ENCODE data around the gene TAF6.

Gene TAF6

GRCh38 chr7:100119072-100119969 is at the start of gene TAF6, which contains the start of gene CNPY4:
Gene TAF6 (minus strand): TSS chr7:100119358. CDS start chr7:100114209, 5,149 bp downstream.
Gene CNPY4 (plus strand): TSS chr7:100119634. CDS start chr7:100119745, 111 bp downstream.
- peak; percentile 92 for DNase-seq (ENCODE audit: low read depth)

DNA sequence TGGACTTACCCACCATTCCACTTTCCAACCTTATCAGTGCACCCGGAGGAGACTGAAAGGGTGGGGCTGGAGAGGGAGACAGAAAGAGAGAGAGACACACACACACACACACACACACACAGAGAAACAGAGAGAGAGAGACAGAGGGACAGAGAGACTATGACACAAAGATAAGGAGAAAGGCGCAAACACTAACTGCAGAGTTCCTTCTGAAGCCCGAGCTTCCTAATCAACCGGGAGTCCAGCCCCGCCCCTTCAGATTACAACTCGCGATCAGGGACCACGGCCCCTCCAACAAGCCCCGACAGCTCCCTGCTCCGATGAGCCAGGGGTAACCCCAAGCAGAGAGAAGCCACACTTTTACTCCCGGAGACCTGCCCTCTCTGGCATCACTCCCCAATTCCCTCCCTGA is 48.8 kb upstream of the TAF6 start:
- no peak for DNase-seq (ENCODE audit: low read depth)

GRCh38 chr7:100166970-100167911 is 48.1 kb upstream of the TAF6 start:
- no peak for DNase-seq (ENCODE audit: low read depth)

GRCh38 chr7:100166317-100166940 is 47.3 kb upstream of the TAF6 start:
- no peak for DNase-seq (ENCODE audit: low read depth)

GRCh38 chr7:100163871-100164270 is 44.7 kb upstream of the TAF6 start:
- DNase-seq (ENCODE audit: low read depth): no peak

GRCh38 chr7:100163006-100163531 is 43.9 kb upstream of the TAF6 start:
- no peak for DNase-seq (ENCODE audit: low read depth)

DNA sequence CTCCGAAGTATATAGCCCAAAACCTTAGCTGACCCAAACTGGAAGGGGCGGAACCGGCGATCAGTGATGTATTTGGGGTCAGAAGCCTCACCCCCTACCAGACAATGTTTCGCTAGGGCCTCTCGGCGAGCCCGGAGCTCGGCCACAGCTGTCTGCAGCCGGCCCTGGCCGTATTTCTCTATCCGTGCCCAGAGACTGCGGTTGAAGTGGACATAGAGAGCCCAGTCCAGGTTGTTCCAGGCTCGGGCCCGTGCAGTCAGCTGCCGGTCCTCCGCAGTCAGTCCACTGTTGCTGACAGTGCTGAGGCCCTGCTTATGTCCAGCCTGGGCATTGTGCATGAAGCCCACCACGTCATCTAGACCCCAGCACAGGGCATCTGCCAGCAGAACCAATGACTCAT is 40.9 kb upstream of the TAF6 start:
- DNase-seq (ENCODE audit: low read depth): no peak

DNA sequence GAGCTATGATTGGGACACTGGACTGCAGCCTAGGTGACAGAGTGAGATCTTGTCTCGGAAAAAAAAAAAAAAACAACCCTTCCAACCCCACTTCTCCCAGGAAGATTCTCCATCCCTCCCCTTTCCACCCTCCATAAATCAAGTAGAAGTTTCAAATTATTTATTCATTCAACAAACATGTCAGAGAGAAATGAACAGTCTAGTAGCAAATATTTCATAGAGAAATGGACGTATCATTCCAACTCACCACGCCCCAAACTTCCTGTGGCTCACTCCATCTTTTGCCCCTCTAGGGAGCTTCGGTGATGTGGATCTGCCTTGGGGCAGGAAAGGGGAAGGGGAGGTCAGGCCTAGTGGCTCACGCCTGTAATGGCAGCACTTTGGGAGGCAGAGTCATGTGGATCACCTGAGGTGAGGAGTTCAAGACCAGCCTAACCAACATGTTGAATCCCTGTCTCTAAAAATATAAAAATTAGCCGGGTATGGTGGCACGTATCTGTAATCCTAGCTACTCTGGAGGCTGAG is 40.0 kb upstream of the TAF6 start:
- DNase-seq (ENCODE audit: low read depth): no peak

GRCh38 chr7:100158229-100159098 is 39.3 kb upstream of the TAF6 start, which contains the start of gene TRAPPC14:
Gene TRAPPC14 (minus strand): TSS chr7:100158723. CDS start chr7:100158499, 224 bp downstream.
- DNase-seq (ENCODE audit: low read depth): peak; percentile 82

DNA sequence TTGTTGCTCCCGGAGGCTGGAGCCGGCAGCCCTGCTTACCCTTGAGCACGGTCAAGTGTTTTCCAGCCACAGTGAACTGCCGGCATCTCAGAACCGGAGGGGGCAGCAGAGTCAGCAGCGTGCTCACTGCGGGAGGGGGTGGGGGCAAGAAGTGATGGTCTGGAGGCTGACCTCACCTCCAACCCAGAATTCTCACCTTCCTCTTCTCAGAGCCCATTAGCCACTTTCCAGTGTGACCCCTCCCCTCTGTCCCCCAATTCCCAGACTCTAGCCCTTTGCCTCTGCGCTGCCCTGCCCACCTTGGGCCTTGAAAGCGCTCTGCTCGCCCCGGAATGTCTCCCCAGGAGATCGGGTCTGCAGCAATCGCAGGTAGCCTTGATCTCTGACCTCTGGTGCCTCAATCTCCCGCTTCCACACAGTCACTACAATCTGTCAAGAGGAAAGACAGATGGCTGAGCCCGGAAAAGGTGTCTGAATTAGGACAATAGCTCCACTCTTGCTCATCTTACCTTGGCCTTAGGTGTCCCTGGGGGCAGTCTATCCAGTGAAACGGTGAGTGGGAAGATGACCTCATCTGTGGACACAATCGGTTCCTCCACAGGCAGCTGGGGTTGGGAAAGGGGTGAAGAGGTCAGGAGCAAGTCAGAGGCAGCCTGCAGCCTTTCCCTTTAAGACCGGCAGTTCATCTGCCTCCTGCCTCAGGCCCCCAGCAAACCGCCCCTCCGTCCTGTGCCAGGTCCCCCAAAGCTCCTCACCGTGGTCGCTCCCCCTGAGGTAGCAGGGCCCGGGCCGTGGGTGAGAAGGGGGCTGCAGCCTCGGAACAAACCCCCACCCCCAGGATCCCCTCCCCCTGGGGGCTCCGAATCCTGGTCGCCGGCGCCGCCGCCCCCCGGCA is 38.4 kb upstream of the TAF6 start:
- no peak for DNase-seq (ENCODE audit: low read depth)

DNA sequence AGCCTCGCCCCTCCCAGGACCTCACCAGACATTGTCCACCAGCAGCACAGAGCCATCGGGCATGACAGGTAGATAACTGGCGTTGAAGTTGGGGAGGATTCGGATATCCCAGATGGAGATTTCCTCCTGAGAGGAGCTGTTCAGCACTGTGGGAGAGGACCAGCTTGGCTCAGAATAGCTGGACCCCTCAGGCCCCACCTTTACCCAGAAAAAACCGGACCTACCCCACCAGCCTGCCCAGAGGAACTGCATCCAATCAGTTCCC is 37.8 kb upstream of the TAF6 start:
- DNase-seq (ENCODE audit: low read depth): no peak

DNA sequence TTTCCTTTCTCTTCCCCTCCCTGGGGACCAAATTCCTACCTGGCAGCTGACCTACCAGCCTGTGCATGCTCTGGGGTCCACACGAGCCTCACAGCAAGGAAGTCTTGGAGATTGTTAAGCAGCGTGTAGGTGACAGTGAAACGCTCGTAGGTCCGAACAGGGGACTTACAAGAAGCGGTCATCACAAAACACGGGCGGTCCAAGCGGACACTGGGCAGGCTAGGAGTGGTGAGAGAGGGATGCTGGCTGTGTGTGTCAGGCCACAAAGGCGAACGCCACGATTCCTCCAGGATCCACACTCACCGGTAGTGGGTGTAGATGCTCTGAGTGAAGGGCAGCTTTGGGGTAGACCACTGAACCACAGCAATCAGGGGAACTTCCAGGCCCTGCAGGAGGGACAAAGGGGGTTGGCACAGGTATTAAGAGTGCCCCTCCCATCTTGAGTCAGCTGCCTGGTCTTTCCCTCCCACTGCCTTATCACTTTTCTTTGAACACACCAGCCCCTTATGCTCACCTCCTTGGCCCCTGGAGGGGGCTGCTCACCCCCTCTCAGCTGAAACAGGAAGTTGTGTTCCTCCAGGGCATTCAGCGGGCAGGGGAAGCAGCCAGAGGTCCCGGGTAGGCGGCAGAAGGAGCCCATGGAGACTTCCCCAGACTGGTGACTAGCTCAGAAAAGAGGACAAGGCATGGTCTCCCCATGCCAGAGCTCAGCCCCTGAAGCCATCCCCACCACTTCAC is 37.3 kb upstream of the TAF6 start:
- DNase-seq (ENCODE audit: low read depth): no peak

GRCh38 chr7:100155553-100156317 is 36.6 kb upstream of the TAF6 start:
- DNase-seq (ENCODE audit: low read depth): no peak

GRCh38 chr7:100154651-100155491 is 35.7 kb upstream of the TAF6 start:
- no peak for DNase-seq (ENCODE audit: low read depth)

- no peak for DNase-seq (ENCODE audit: low read depth)
These were observed 34.8 kb upstream of the TAF6 start for GRCh38 chr7:100153708-100154535.

DNA sequence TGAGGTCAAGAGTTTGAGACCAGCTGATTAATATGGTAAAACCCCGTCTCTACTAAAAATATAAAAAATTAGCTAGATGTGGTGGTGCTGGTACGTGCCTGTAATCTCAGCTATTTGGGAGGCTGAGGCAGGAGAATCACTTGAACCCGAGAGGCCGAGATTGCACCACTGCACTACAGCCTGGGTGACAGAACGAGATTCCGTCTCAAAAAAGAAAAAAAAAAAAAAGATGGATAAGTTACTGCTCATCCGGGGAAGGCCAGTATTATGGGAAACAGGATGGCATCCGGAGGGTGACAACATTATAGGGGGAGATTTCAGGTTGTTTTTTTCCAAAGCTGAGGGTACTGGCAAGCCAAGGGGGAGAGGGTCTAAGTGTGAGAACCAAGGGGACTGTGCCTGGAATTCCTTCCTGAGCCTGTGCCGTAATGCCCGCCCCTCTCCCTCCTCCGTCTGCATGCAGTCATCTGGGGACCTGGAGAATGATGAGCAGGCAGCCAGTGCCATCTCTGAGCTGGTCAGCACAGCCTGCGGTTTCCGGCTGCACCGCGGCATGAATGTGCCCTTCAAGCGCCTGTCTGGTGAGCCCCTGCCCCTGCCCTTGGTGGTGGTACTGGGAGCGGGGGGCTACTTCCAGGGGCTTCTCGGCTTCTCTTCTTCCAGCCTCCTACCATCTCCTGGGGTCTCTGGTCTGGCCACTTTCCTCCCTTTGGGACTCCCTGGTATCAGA is 33.9 kb upstream of the TAF6 start:
- DNase-seq (ENCODE audit: low read depth): no peak

Measured in T-helper 22 cell (primary cell).